Activated CD8-positive, alpha-beta memory T cell treated with anti-CD3 and anti-CD28 coated beads for 36 hours (primary cell): ENCODE results near the gene AXIN1. TPM values are rescaled to one million over a fixed set of nuclear protein-coding genes. Genes with fewer than 3 reads are reported as not detected.
"Not testable (repeated sequence)": the region's sequence is repeated elsewhere in the genome, so short reads cannot be mapped to it uniquely, and the experiment has no call there.

ENCODE experiments used
- CTCF ChIA-PET: fragments of 350-600 bp; sonication (Branson Sonifier 250); formaldehyde crosslinking; loops from one replicate; lab custom pipeline; 2021; ENCODE audit warnings: antibody characterized with exemption; lab: Charles Lee
- POLR2A ChIA-PET: fragments of 350-600 bp; sonication (Branson Sonifier 250); formaldehyde crosslinking; loops from one replicate; lab custom pipeline; 2021; ENCODE audit warnings: antibody characterized with exemption; lab: Charles Lee
- total RNA-seq, 2 experiments: library from RNA; stranded (reverse); gene quantifications; one replicate each; pipeline ENCODE4 v1.2.3, GENCODE V29; 2021

The AXIN1 gene
- total RNA-seq: 10 to 100 TPM; 24.7 to 25.6 TPM

- POLR2A ChIA-PET: interaction anchor here (1.0 to 2.8 kb wide), 2 partner anchors 16 to 118 kb away, joined by 3 to 18 read pairs; partner anchors contain the start of gene FAM234A
- CTCF ChIA-PET: no interaction called here
These were observed at the start of gene AXIN1 for GRCh38 chr16:352547-353403. TSS of gene AXIN1 (minus strand) at chr16:352723. CDS start at chr16:347025, 5,698 bp downstream.

GRCh38 chr16:401468-402348, 49.2 kb upstream of the AXIN1 start, which contains the start of gene DECR2:
TSS of gene DECR2 (plus strand) at chr16:401885. CDS start at chr16:401964, 79 bp downstream.
- POLR2A ChIA-PET: interaction anchor here (0.8 to 1.1 kb wide), 2 partner anchors 25 to 124 kb away, joined by 3 read pairs; no protein-coding TSS in a partner anchor
- CTCF ChIA-PET: interaction anchor here (0.6 to 2.1 kb wide), 6 partner anchors 9 to 284 kb away, joined by 3 to 5 read pairs (median 4); partner anchors contain the start of gene RAB11FIP3

- ChIA-PET POLR2A (no interaction called here), CTCF (interaction anchor here (1.2 to 2.1 kb wide), 3 partner anchors 8 to 283 kb away, joined by 3 to 5 read pairs (median 4); no protein-coding TSS in a partner anchor)
These were observed 47.6 kb upstream of the AXIN1 start for GRCh38 chr16:400061-400591.

- POLR2A ChIA-PET: no interaction called here
- CTCF ChIA-PET: interaction anchor here (1.8 to 2.1 kb wide), 2 partner anchors 9 to 282 kb away, joined by 3 to 4 read pairs; no protein-coding TSS in a partner anchor
These were observed 47.0 kb upstream of the AXIN1 start for GRCh38 chr16:399340-400019.

GRCh38 chr16:398561-399339, 46.2 kb upstream of the AXIN1 start:
- POLR2A ChIA-PET: interaction anchor here (1.0 kb wide), 1 partner anchor 26 kb away, joined by 3 read pairs; the partner anchor contains the start of gene RAB11FIP3
- CTCF ChIA-PET: no interaction called here

- CTCF ChIA-PET: no interaction called here
- POLR2A ChIA-PET: interaction anchor here (1.0 kb wide), 1 partner anchor 27 kb away, joined by 3 read pairs; the partner anchor contains the start of gene RAB11FIP3
These were observed 45.3 kb upstream of the AXIN1 start for GRCh38 chr16:397736-398332.

- ChIA-PET CTCF (no interaction called here), POLR2A (no interaction called here)
These were observed 44.7 kb upstream of the AXIN1 start, which contains the start of gene NME4 for GRCh38 chr16:397135-397661. TSS of gene NME4 (plus strand) at chr16:397199. CDS start at chr16:397223, 24 bp downstream.

- ChIA-PET POLR2A (no interaction called here), CTCF (interaction anchor here (0.6 kb wide), 1 partner anchor 91 kb away, joined by 3 read pairs; no protein-coding TSS in a partner anchor)
These were observed 44.1 kb upstream of the AXIN1 start for GRCh38 chr16:396605-397004.

GRCh38 chr16:396199-396598, 43.7 kb upstream of the AXIN1 start:
- ChIA-PET CTCF (interaction anchor here (0.6 kb wide), 1 partner anchor 91 kb away, joined by 3 read pairs; no protein-coding TSS in a partner anchor), POLR2A (no interaction called here)

- ChIA-PET POLR2A (interaction anchor here (0.7 to 1.4 kb wide), 3 partner anchors 9 to 347 kb away, joined by 3 to 4 read pairs (median 3); partner anchors contain the start of gene CAPN15), CTCF (interaction anchor here (0.7 to 1.9 kb wide), 10 partner anchors 8 to 904 kb away, joined by 3 to 6 read pairs (median 4); partner anchors contain the start of genes DECR2 and RAB11FIP3)
These were observed 40.0 kb upstream of the AXIN1 start for GRCh38 chr16:392450-393030.

- ChIA-PET POLR2A (interaction anchor here (0.7 to 1.4 kb wide), 4 partner anchors 8 to 348 kb away, joined by 3 to 4 read pairs (median 3); partner anchors contain the start of genes CAPN15 and RAB11FIP3), CTCF (interaction anchor here (0.7 to 1.9 kb wide), 11 partner anchors 9 to 905 kb away, joined by 3 to 6 read pairs (median 4); partner anchors contain the start of genes DECR2 and RAB11FIP3)
These were observed 39.4 kb upstream of the AXIN1 start for GRCh38 chr16:391885-392335.

GRCh38 chr16:389352-389751, 36.8 kb upstream of the AXIN1 start:
- POLR2A ChIA-PET: no interaction called here
- CTCF ChIA-PET: no interaction called here

GRCh38 chr16:387761-388666, 35.5 kb upstream of the AXIN1 start:
- CTCF ChIA-PET: not testable (repeated sequence)

GRCh38 chr16:386641-387156, 34.2 kb upstream of the AXIN1 start:
- CTCF ChIA-PET: interaction anchor here (0.6 kb wide), 1 partner anchor 8 kb away, joined by 5 read pairs; no protein-coding TSS in a partner anchor
- POLR2A ChIA-PET: no interaction called here

More at GRCh38 chr16:387761-388666, 35.5 kb upstream of the AXIN1 start:
- POLR2A ChIA-PET: not testable (repeated sequence)
